HEK293T (cell line): ENCODE measurements around the gene INTS13.

Experiments used
- CTCF ChIA-PET: fragments of 350-600 bp; formaldehyde crosslinking; extraction: SDS; loops from one replicate; lab custom pipeline; 2021; ENCODE audit warnings: antibody characterized with exemption, inconsistent platforms; lab: Yijun Ruan, JAX
- POLR2A ChIA-PET: fragments of 350-600 bp; formaldehyde crosslinking; extraction: SDS; loops from one replicate; lab custom pipeline; 2020; ENCODE audit warnings: antibody characterized with exemption, inconsistent platforms; lab: Yijun Ruan, JAX
- DNase-seq: peaks from one replicate; pipeline ENCODE4 v3.0.0; 2012; ENCODE audit warnings: mixed read lengths; ENCODE audit errors: extremely low spot score
- ARNT ChIP-seq: fragments of 450-650 bp; IDR thresholded peaks from 2 replicates; pipeline ENCODE4 v1.6.1; 2017; ENCODE audit warnings: mild to moderate bottlenecking
- BHLHE40 ChIP-seq: fragments of 450-650 bp; IDR thresholded peaks from 2 replicates; pipeline ENCODE4 v1.6.1; 2016; ENCODE audit warnings: mild to moderate bottlenecking, moderate library complexity, borderline replicate concordance
- CTBP1 ChIP-seq: fragments of 450-650 bp; IDR thresholded peaks from 2 replicates; pipeline ENCODE4 v1.6.1; 2016; ENCODE audit warnings: borderline replicate concordance
- ELF4 ChIP-seq: fragments of 450-650 bp; IDR thresholded peaks from 2 replicates; pipeline ENCODE4 v1.6.1; 2017; ENCODE audit warnings: antibody characterized with exemption
- FOXA1 ChIP-seq: fragments of 450-650 bp; IDR thresholded peaks from 2 replicates; pipeline ENCODE4 v1.6.1; 2016; ENCODE audit warnings: mild to moderate bottlenecking
- FOXK2 ChIP-seq: fragments of 450-650 bp; IDR thresholded peaks from 2 replicates; pipeline ENCODE4 v1.6.1; 2016; ENCODE audit warnings: mild to moderate bottlenecking
- FOXM1 ChIP-seq: fragments of 450-650 bp; IDR thresholded peaks from 2 replicates; pipeline ENCODE4 v1.6.1; 2017; ENCODE audit warnings: mild to moderate bottlenecking, borderline replicate concordance
- HDGF ChIP-seq: fragments of 450-650 bp; IDR thresholded peaks from 2 replicates; pipeline ENCODE4 v1.6.1; 2017; ENCODE audit warnings: antibody characterized with exemption, borderline replicate concordance
- L3MBTL2 ChIP-seq: fragments of 450-650 bp; conservative IDR thresholded peaks from 2 replicates; pipeline ENCODE4 v1.6.1; 2016; ENCODE audit warnings: mild to moderate bottlenecking
- LEF1 ChIP-seq: fragments of 450-650 bp; IDR thresholded peaks from 2 replicates; pipeline ENCODE4 v1.6.1; 2017; ENCODE audit warnings: mild to moderate bottlenecking, borderline replicate concordance
- NFRKB ChIP-seq: fragments of 450-650 bp; IDR thresholded peaks from 2 replicates; pipeline ENCODE4 v1.6.1; 2016; ENCODE audit warnings: mild to moderate bottlenecking, moderate library complexity
- PKNOX1 ChIP-seq: fragments of 450-650 bp; IDR thresholded peaks from 2 replicates; pipeline ENCODE4 v1.6.1; 2016
- SP1 ChIP-seq: fragments of 450-650 bp; IDR thresholded peaks from 2 replicates; pipeline ENCODE4 v1.6.1; 2017
- SUZ12 ChIP-seq: fragments of 450-650 bp; IDR thresholded peaks from 2 replicates; pipeline ENCODE4 v1.6.1; 2016; ENCODE audit warnings: mild to moderate bottlenecking
- TARDBP ChIP-seq: fragments of 450-650 bp; IDR thresholded peaks from 2 replicates; pipeline ENCODE4 v1.6.1; 2016
- ZNF384 ChIP-seq: fragments of 450-650 bp; IDR thresholded peaks from 2 replicates; pipeline ENCODE4 v1.6.1; 2016

The INTS13 gene

GRCh38 chr12:26874501-26875296, 63.1 kb downstream of the INTS13 start:
- DNase-seq: no peak
- CTCF ChIA-PET: no interaction called here
- POLR2A ChIA-PET: no interaction called here
- TF ChIP-seq BHLHE40 (no peak), FOXM1 (no peak), FOXK2 (no peak), ELF4 (no peak), TARDBP (no peak), HDGF (no peak)

- DNase-seq: no peak
- TF ChIP-seq SP1 (no peak), LEF1 (no peak), BHLHE40 (no peak), NFRKB (no peak), FOXK2 (no peak)
- POLR2A ChIA-PET: no interaction called here
- CTCF ChIA-PET: no interaction called here
Observed at GRCh38 chr12:26872625-26873024, 65.2 kb downstream of the INTS13 start.

GRCh38 chr12:26871985-26872384, 65.8 kb downstream of the INTS13 start:
- no peak for TF ChIP-seq ELF4
- TF ChIP-seq ARNT: no peak
- no peak for TF ChIP-seq FOXM1
- no peak for TF ChIP-seq HDGF
- no peak for DNase-seq
- ChIA-PET POLR2A (no interaction called here), CTCF (interaction anchor here (0.6 to 0.9 kb wide), 2 partner anchors 13 to 233 kb away, joined by 3 to 4 read pairs; no protein-coding TSS in a partner anchor)

- DNase-seq: no peak
- CTCF ChIA-PET: interaction anchor here (0.6 to 1.0 kb wide), 4 partner anchors 15 to 1879 kb away, joined by 3 to 4 read pairs (median 4); no protein-coding TSS in a partner anchor
- POLR2A ChIA-PET: interaction anchor here (0.7 kb wide), 1 partner anchor 814 kb away, joined by 3 read pairs; no protein-coding TSS in a partner anchor
- no peak for TF ChIP-seq FOXA1
- TF ChIP-seq TARDBP: no peak
Observed at GRCh38 chr12:26870491-26871419, 67.0 kb downstream of the INTS13 start.

GRCh38 chr12:26869908-26870459, 67.8 kb downstream of the INTS13 start:
- CTCF ChIA-PET: interaction anchor here (1.0 kb wide), 1 partner anchor 15 kb away, joined by 4 read pairs; no protein-coding TSS in a partner anchor
- POLR2A ChIA-PET: no interaction called here
- TF ChIP-seq CTBP1 (no peak), BHLHE40 (no peak), TARDBP (no peak), FOXM1 (no peak), NFRKB (no peak), PKNOX1 (no peak), FOXA1 (no peak), ZNF384 (no peak), ELF4 (no peak), ARNT (no peak), SP1 (no peak), LEF1 (no peak)
- DNase-seq: no peak

GRCh38 chr12:26869104-26869494, 68.7 kb downstream of the INTS13 start:
- ChIA-PET CTCF (interaction anchor here (0.6 to 1.1 kb wide), 3 partner anchors 15 to 145 kb away, joined by 3 read pairs; partner anchors contain the start of gene TM7SF3), POLR2A (no interaction called here)
- DNase-seq: no peak
- TF ChIP-seq SUZ12 (no peak), PKNOX1 (no peak), TARDBP (no peak), ARNT (no peak), FOXK2 (no peak), CTBP1 (no peak), NFRKB (no peak), FOXM1 (no peak), L3MBTL2 (no peak), FOXA1 (no peak), HDGF (no peak), LEF1 (no peak), ZNF384 (no peak)
